H1 (cell line): ENCODE data around the gene RPS6KA2. TPM values are rescaled to one million over a fixed set of nuclear protein-coding genes. Genes with fewer than 3 reads are reported as not detected.
"Not testable (repeated sequence)": the region's sequence is repeated elsewhere in the genome, so short reads cannot be mapped to it uniquely, and the experiment has no call there.

Source experiments
- CTCF ChIA-PET: fragments of 300-600 bp; sonication (Branson Sonifier 250); formaldehyde crosslinking; loops from one replicate; lab custom pipeline; 2021; ENCODE audit not compliant: partially characterized antibody; lab: Charles Lee
- POLR2A ChIA-PET: fragments of 300-600 bp; sonication (Branson Sonifier 250); formaldehyde crosslinking; loops from one replicate; lab custom pipeline; 2021; ENCODE audit warnings: inconsistent platforms; ENCODE audit not compliant: partially characterized antibody; lab: Charles Lee
- DNase-seq, 2 experiments: peaks; one replicate each; pipeline versions ENCODE4 v3.0.0 to v3.0.0-alpha.2; 2010 to 2022; ENCODE audit warnings: low spot score in 2 of 2, low read depth in 1 of 2, mixed read lengths in 1 of 2
- FAIRE-seq: peaks from 2 replicates; lab custom pipeline; 2011; peaks lifted over from hg19 to GRCh38; lab: Jason Lieb, UNC
- H2AFZ ChIP-seq: 2 replicates; pipeline ENCODE4 v1.8.1; 2012; ENCODE audit warnings: low read length, inconsistent platforms
- H2AK5ac ChIP-seq: 2 replicates; pipeline ENCODE4 v1.6.1; 2013; ENCODE audit warnings: low read depth, low read length
- H2BK120ac ChIP-seq: replicated peaks from 2 replicates; pipeline ENCODE3; 2013; ENCODE audit warnings: low read depth, low read length, inconsistent platforms
- H2BK12ac ChIP-seq: 2 replicates; pipeline ENCODE4 v1.6.1; 2013; ENCODE audit warnings: low read depth, low read length
- H2BK15ac ChIP-seq: 2 replicates; pipeline ENCODE4 v1.6.1; 2013; ENCODE audit warnings: low read length
- H2BK20ac ChIP-seq: 2 replicates; pipeline ENCODE4 v1.6.1; 2013; ENCODE audit warnings: low read length
- H2BK5ac ChIP-seq: 2 replicates; pipeline ENCODE4 v1.6.1; 2013; ENCODE audit warnings: low read depth, low read length
- H3K14ac ChIP-seq: 2 replicates; pipeline ENCODE4 v1.6.1; 2013; ENCODE audit warnings: inconsistent platforms; ENCODE audit not compliant: insufficient read length
- H3K18ac ChIP-seq: 2 replicates; pipeline ENCODE4 v1.6.1; 2013; ENCODE audit warnings: low read length; ENCODE audit errors: extremely low read depth
- H3K23ac ChIP-seq: 2 replicates; pipeline ENCODE4 v1.6.1; 2013; ENCODE audit warnings: inconsistent platforms; ENCODE audit not compliant: insufficient read length
- H3K23me2 ChIP-seq: 2 replicates; pipeline ENCODE4 v1.6.1; 2013; ENCODE audit warnings: low read depth, low read length
- H3K27ac ChIP-seq: 2 replicates; pipeline ENCODE4 v1.6.1; 2011; ENCODE audit warnings: low read depth, low read length, inconsistent platforms
- H3K27me3 ChIP-seq, 4 experiments: replicated peaks in 1 of 4; 1 replicate in 1 of 4; 2 replicates in 3 of 4; pipeline versions ENCODE4 v1.6.1 to v1.8.1; 2011 to 2013; ENCODE audit warnings: low read length in 3 of 4, mild to moderate bottlenecking in 3 of 4, inconsistent platforms in 2 of 4, mixed read lengths in 2 of 4, moderate library complexity in 1 of 4; ENCODE audit not compliant: control insufficient read depth in 3 of 4, insufficient read depth in 3 of 4; ENCODE audit errors: extremely low read depth in 1 of 4
- H3K36me3 ChIP-seq, 4 experiments: 2 replicates each; pipeline versions ENCODE4 v1.6.1 to v1.8.1; 2011 to 2013; ENCODE audit warnings: mild to moderate bottlenecking in 4 of 4, low read length in 3 of 4, moderate library complexity in 2 of 4, control low read depth in 1 of 4, inconsistent platforms in 1 of 4; ENCODE audit not compliant: insufficient read depth in 4 of 4, control insufficient read depth in 2 of 4
- H3K4ac ChIP-seq: replicated peaks from 2 replicates; pipeline ENCODE3; 2013; ENCODE audit warnings: low read length, low read depth, mixed read lengths, inconsistent platforms; ENCODE audit not compliant: insufficient read length
- H3K4me1 ChIP-seq, 4 experiments: replicated peaks in 1 of 4; 1 replicate in 1 of 4; 2 replicates in 3 of 4; pipeline versions ENCODE4 v1.6.1 to v1.8.1; 2011 to 2013; ENCODE audit warnings: low read length in 3 of 4, inconsistent platforms in 2 of 4, mixed read lengths in 1 of 4; ENCODE audit not compliant: insufficient read depth in 4 of 4, control insufficient read depth in 3 of 4
- H3K4me2 ChIP-seq, 2 experiments: 2 replicates each; pipeline versions ENCODE4 v1.6.1 to v1.8.1; 2011 to 2013; ENCODE audit warnings: low read depth in 2 of 2, low read length in 2 of 2, control low read depth in 1 of 2, inconsistent platforms in 1 of 2, mild to moderate bottlenecking in 1 of 2; ENCODE audit not compliant: insufficient read depth in 1 of 2
- H3K4me3 ChIP-seq, 4 experiments: fragments of 200-600, 300-600 bp in 1 of 4; sonication (generic), shearing (Covaris generic), sonication (Bioruptor Twin) in 1 of 4; 2 replicates each; pipeline versions ENCODE4 v1.5.1 to v1.8.1; 2011 to 2016; ENCODE audit warnings: low read length in 4 of 4, low read depth in 3 of 4, control low read depth in 2 of 4, inconsistent platforms in 2 of 4, mild to moderate bottlenecking in 2 of 4, mixed read lengths in 1 of 4, moderate library complexity in 1 of 4; ENCODE audit not compliant: insufficient read depth in 2 of 4; ENCODE audit errors: extremely low read depth in 1 of 4
- H3K56ac ChIP-seq: replicated peaks from 2 replicates; pipeline ENCODE3; 2013; ENCODE audit warnings: low read depth, mild to moderate bottlenecking, mixed read lengths, low read length, inconsistent platforms; ENCODE audit not compliant: insufficient read length
- H3K79me1 ChIP-seq: 2 replicates; pipeline ENCODE4 v1.6.1; 2013; ENCODE audit warnings: low read depth, low read length, control low read depth
- H3K79me2 ChIP-seq, 2 experiments: 2 replicates each; pipeline versions ENCODE4 v1.6.1 to v1.8.1; 2012 to 2013; ENCODE audit warnings: low read length in 2 of 2, mild to moderate bottlenecking in 2 of 2, inconsistent platforms in 1 of 2; ENCODE audit not compliant: insufficient read depth in 2 of 2, control insufficient read depth in 1 of 2
- H3K9ac ChIP-seq, 4 experiments: replicated peaks in 1 of 4; 1 replicate in 1 of 4; 2 replicates in 3 of 4; pipeline versions ENCODE4 v1.6.1 to v1.8.1; 2011 to 2013; ENCODE audit warnings: low read depth in 3 of 4, low read length in 3 of 4, control low read depth in 2 of 4, mild to moderate bottlenecking in 2 of 4, moderate library complexity in 2 of 4, inconsistent platforms in 1 of 4; ENCODE audit errors: extremely low read depth in 1 of 4
- H3K9me3 ChIP-seq, 2 experiments: 2 replicates each; pipeline versions ENCODE4 v1.6.1 to v1.8.1; 2012 to 2013; ENCODE audit warnings: mild to moderate bottlenecking in 2 of 2, moderate library complexity in 2 of 2, control low read depth in 1 of 2, inconsistent platforms in 1 of 2, low read depth in 1 of 2, low read length in 1 of 2, mixed read lengths in 1 of 2; ENCODE audit not compliant: insufficient read depth in 2 of 2
- H4K20me1 ChIP-seq, 2 experiments: replicated peaks in 1 of 2; 2 replicates each; pipeline versions ENCODE3 to v1.8.1; 2011 to 2013; ENCODE audit warnings: inconsistent platforms in 2 of 2, low read length in 2 of 2, mild to moderate bottlenecking in 1 of 2; ENCODE audit not compliant: insufficient read depth in 2 of 2, control insufficient read depth in 1 of 2
- H4K5ac ChIP-seq: 2 replicates; pipeline ENCODE4 v1.6.1; 2013; ENCODE audit warnings: low read length, low read depth, mixed read lengths, inconsistent platforms; ENCODE audit not compliant: insufficient read length
- H4K8ac ChIP-seq: 2 replicates; pipeline ENCODE4 v1.8.0; 2013; ENCODE audit warnings: mild to moderate bottlenecking, moderate library complexity, low read length, inconsistent platforms; ENCODE audit not compliant: insufficient read depth; ENCODE audit errors: extremely low read depth
- H4K91ac ChIP-seq: replicated peaks from 2 replicates; pipeline ENCODE3; 2013; ENCODE audit warnings: low read length, mixed read lengths, inconsistent platforms; ENCODE audit not compliant: insufficient read length
- RAD21 ChIP-seq, 2 experiments: IDR thresholded peaks in 1 of 2; conservative IDR thresholded peaks in 1 of 2; 2 replicates each; pipeline ENCODE4 v1.6.1; 2011; ENCODE audit warnings: low read depth in 2 of 2, low read length in 2 of 2, improper control_type of control experiment in 1 of 2, inconsistent platforms in 1 of 2, mild to moderate bottlenecking in 1 of 2, moderate library complexity in 1 of 2
- WGBS, 2 experiments: shearing (Covaris generic) in 1 of 2; methylation state at CpG; one replicate each; pipeline versions ENCODE4 v1.1.6 to v1.1.7; 2013 to 2015; ENCODE audit warnings: low lambda C conversion rate in 2 of 2, mixed read lengths in 2 of 2, inconsistent platforms in 1 of 2, low coverage in 1 of 2, missing lambda C conversion rate in 1 of 2; ENCODE audit not compliant: insufficient replicate concordance in 2 of 2, insufficient coverage in 1 of 2, insufficient read length in 1 of 2; ENCODE audit errors: extremely low coverage in 1 of 2, missing lambda C conversion rate in 1 of 2; 5-methylcytosine and 5-hydroxymethylcytosine counted together
- polyA plus RNA-seq, 7 experiments: library from polyadenylated mRNA; depleted of rRNA in 3 of 7; stranded (reverse) in 5 of 7; unstranded in 2 of 7; fragments of >200 nt in 5 of 7; fragments of 200-250 nt in 2 of 7; gene quantifications; 1 replicate in 5 of 7; 2 replicates in 1 of 7; 4 replicates in 1 of 7; pipeline versions ENCODE4 v1.2.1 to v1.2.3, GENCODE V29; 2011 to 2013; ENCODE audit warnings: missing spikeins in 2 of 7, mixed read lengths in 2 of 7
- total RNA-seq: library from RNA; stranded (reverse); fragmentation: NEBNext Ultra II Directional; extraction: Animal tissue kit (Norgen Biotek cat#: 25700); gene quantifications from 2 replicates; pipeline ENCODE4 v1.2.1, GENCODE V29; 2021
- TF ChIP-seq, protein P1 (sequence below), 3 experiments: IDR thresholded peaks; 1 replicate in 2 of 3; 2 replicates in 1 of 3; pipeline versions ENCODE4 v1.5.1 to v1.6.1; 2011; ENCODE audit warnings: low read length in 3 of 3, mild to moderate bottlenecking in 3 of 3, inconsistent platforms in 2 of 3, low read depth in 1 of 3, moderate library complexity in 1 of 3; ENCODE audit not compliant: insufficient read depth in 1 of 3; ENCODE audit errors: control extremely low read depth in 1 of 3

RPS6KA2 gene
- total and polyA plus RNA-seq, 2 of the 8 experiments (the other 6 are each of a cell fraction or from before 2014, with no cell fraction given) = 8.8 to 25.7 TPM

DNA sequence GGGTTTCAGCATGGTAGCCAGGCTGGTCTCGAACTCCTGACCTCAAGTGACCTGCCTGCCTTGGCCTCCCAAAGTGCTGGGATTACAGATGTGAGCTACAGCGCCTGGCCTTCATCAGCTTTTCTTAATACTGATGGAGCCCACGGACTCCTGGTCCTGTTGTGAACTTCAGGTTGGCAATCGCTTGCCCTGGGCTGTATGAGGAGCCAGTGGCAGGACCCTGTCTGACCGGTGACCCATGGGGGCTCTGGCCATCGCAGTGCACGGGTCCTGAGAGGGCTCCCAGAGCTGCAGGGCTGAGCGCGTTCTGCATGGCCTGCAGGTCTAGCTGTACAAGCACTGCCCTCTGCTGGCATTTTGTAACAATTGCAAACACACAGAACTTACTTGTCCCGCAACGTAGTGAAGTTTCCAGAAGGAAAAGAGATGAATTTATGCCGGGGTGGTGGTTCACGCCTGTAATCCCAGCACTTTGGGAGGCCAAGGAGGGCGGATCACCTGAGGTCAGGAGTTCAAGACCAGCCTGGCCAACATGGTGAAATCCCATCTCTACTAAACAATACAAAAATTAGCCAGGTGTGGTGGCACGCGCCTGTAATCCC, 226.3 kb downstream of the RPS6KA2 start:
- not testable (repeated sequence) for H3K79me1 ChIP-seq, H2BK20ac ChIP-seq, H4K20me1 ChIP-seq, H2BK15ac ChIP-seq, H4K8ac ChIP-seq, H3K4me3 ChIP-seq, H3K27ac ChIP-seq, H3K23me2 ChIP-seq, H3K18ac ChIP-seq, H2AK5ac ChIP-seq, H3K27me3 ChIP-seq, H3K4me1 ChIP-seq, H2BK5ac ChIP-seq, H3K9ac ChIP-seq, H3K79me2 ChIP-seq, H4K5ac ChIP-seq, H3K4ac ChIP-seq, H3K36me3 ChIP-seq, H2BK120ac ChIP-seq, H3K56ac ChIP-seq, H3K14ac ChIP-seq, H2AFZ ChIP-seq, H3K23ac ChIP-seq, H2BK12ac ChIP-seq, H3K4me2 ChIP-seq, H4K91ac ChIP-seq, H3K9me3 ChIP-seq
- WGBS, 2 experiments = 40% methylated on average over 16 of the region's 16 CpGs; no CpG with 5 or more reads in 1 of the 2 experiments
- ChIA-PET POLR2A (interaction anchor here (1.5 kb wide), 1 partner anchor 93 kb away, joined by 4 read pairs; the partner anchor contains the start of gene PRR18), CTCF (interaction anchor here (0.5 to 5.4 kb wide), 46 partner anchors 9 to 370 kb away, joined by 3 to 120 read pairs (median 5); partner anchors contain the start of genes PRR18 and TBXT)
- peak in 1 of 2 experiments; percentile 71 for DNase-seq
- TF ChIP-seq RAD21 (IDR thresholded peaks at IDR 0.05 in 1 of 2, conservative IDR thresholded peaks at IDR 0.05 in 1 of 2; ENCODE audit: low read depth in 2 of 2, low read length in 2 of 2) = peak; percentile 93 to 94
- TF ChIP-seq, protein P1, sequence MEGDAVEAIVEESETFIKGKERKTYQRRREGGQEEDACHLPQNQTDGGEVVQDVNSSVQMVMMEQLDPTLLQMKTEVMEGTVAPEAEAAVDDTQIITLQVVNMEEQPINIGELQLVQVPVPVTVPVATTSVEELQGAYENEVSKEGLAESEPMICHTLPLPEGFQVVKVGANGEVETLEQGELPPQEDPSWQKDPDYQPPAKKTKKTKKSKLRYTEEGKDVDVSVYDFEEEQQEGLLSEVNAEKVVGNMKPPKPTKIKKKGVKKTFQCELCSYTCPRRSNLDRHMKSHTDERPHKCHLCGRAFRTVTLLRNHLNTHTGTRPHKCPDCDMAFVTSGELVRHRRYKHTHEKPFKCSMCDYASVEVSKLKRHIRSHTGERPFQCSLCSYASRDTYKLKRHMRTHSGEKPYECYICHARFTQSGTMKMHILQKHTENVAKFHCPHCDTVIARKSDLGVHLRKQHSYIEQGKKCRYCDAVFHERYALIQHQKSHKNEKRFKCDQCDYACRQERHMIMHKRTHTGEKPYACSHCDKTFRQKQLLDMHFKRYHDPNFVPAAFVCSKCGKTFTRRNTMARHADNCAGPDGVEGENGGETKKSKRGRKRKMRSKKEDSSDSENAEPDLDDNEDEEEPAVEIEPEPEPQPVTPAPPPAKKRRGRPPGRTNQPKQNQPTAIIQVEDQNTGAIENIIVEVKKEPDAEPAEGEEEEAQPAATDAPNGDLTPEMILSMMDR (IDR thresholded peaks at IDR 0.05; ENCODE audit: control extremely low read depth in 1 of 3, insufficient read depth in 1 of 3, low read depth in 1 of 3, low read length in 3 of 3) = peak; percentile 67 to 92 (median 80)
- peak; percentile 80 for FAIRE-seq
